GM20000 (cell line): Measurements from ENCODE around the gene RAB11FIP4.

Experiments used
- DNase-seq: peaks from one replicate; pipeline ENCODE4 v3.0.0; 2012; ENCODE audit warnings: low spot score
- CTCF ChIP-seq: IDR thresholded peaks from 2 replicates; pipeline ENCODE4 v1.5.1; 2012; ENCODE audit warnings: mild to moderate bottlenecking, control low read depth; ENCODE audit errors: extremely low read depth, missing control alignments

The RAB11FIP4 gene

DNA sequence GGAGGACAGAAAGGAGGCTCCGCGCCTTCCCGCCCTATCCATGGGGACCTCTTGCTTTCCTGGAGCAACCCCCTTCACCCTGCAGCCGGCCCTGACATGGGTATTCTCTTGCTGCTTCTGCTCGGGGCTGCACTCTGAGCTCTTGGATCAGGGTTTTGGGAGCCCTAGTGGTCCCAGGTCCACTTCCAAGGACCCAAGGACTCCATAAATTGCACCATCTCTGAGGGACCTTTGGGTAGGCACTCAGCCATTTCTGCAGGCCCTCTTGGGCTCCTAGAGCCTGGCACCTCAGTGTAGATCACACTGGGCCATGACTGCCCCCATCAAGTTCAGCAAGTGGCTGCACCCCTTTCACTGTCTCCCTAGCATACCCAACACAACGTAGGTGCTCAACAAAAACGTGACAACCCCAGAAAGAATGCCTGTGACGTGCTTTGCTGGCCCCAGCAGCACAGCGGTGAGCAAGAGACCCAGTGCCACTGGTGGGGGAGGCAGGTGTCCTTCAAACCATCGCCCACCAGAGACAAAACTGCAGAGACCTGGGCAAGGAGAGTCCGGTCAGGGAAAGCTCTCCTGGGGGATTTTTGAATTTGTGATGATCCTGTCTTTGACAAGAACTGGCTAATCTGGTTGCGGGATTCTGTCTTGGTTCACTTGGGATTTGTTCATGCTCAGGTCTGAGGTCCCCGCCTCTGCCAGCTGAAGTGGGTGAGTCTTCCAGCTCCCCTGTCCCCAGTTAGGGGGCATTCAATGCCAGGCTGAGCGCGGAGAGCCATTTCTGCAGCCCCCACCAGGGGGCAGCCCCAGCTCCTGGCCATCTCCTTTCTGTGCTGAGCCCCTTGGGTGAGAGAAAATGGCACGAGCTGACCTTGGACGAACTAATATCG lies 2.5 kb upstream of the RAB11FIP4 start:
- peak; percentile 17 for TF ChIP-seq CTCF
- DNase-seq = peak; percentile 69

GRCh38 chr17:31389657-31390381 lies 1.7 kb upstream of the RAB11FIP4 start:
- no peak for DNase-seq
- TF ChIP-seq CTCF = no peak

DNA sequence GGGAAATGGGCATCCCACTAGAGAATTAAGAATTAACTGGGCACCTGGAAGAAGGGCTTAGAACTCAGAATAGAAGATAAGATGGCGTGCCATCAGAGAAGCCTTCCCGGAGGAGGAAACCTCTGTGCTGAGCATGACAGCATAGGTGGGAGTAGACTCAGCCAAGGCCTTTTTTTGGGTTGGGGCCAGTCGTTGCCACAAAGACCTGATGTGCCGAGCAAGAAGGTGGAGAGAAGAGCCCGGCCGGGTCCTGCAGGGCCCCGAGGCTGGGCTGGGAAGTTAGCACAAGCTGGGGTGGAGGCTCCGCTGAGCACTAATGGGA lies 1.1 kb upstream of the RAB11FIP4 start:
- DNase-seq = no peak
- TF ChIP-seq CTCF = no peak

- TF ChIP-seq CTCF = no peak
- DNase-seq = no peak
Observed at GRCh38 chr17:31390748-31391495, 553 bp upstream of the RAB11FIP4 start.

DNA sequence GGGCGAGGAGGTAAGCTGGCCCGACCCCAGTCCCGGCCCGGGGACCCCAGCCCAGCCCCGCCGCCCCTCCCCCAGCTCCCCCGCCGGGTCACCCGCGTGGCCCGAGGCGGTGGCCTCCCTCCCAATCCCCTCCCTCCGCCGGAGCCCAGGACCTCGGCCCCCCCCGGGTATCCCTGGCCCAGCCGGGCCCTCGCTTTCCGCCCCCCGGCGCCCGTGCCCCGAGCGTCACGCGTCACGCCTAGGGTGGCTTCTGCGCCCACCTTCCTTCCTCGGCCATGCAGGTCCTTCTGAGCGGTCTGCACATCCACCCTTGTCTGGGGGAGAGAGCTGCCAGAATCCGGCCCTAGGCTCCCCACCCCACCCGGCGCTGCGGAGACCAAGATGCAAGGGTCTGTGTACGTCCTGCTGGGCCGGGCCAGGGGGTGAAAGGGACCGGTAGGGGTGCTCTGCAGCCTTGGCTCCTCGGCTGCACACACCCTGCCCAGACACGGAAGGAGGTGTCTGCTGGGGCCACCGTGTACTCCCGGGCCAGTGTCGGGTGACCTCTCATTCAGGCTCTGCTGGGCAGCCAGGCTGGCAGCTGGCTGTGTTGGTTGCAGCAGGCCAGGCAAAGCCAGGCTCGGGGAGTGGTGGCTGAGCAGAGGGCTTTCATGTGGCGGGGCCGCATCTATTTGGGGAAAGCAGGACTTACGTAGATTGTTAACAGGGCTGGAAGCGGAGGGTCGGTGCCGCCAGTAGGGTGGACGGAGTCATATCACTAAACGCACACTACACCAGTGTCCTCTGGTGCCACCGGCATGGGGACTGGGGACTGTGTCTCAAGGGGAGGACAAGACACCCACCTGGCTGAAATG lies 754 bp downstream of the RAB11FIP4 start:
- DNase-seq = no peak

More for the DNA sequence above, 754 bp downstream of the RAB11FIP4 start:
- no peak for TF ChIP-seq CTCF
